A549 treated with CpdA at 1 μM for 4 hours (cell line): ENCODE data around the gene FAM3A. TPM values are rescaled to one million over a fixed set of nuclear protein-coding genes. Genes with fewer than 3 reads are reported as not detected.

Source experiments
- total RNA-seq: library from RNA; stranded (reverse); fragments of 200-300 nt; extraction: Qiagen RNA extraction; gene quantifications from 5 replicates; pipeline ENCODE4 v1.2.3, GENCODE V29; 2022; ENCODE audit warnings: low read depth

The FAM3A gene
- total RNA-seq: 35.6 to 46.9 TPM (median 41.9 TPM) in 5 replicates

GRCh38 chrX:154515966-154516655 is at the start of gene FAM3A:
Gene FAM3A, minus strand, starts transcription at chrX:154516232. Its CDS starts 460 bp downstream, at chrX:154515772.

GRCh38 chrX:154547245-154548027 is 31.4 kb upstream of the FAM3A start, which contains the start of gene IKBKG:
Gene IKBKG, plus strand, starts transcription at chrX:154547620. Its CDS starts 4,383 bp downstream, at chrX:154552003.

GRCh38 chrX:154546354-154547244 is 30.6 kb upstream of the FAM3A start, which contains the start of gene G6PD:
Gene G6PD, minus strand, starts transcription at chrX:154546846. Its CDS starts 691 bp downstream, at chrX:154546155.

GRCh38 chrX:154490414-154491083 is 25.5 kb downstream of the FAM3A start, which contains the start of gene SLC10A3:
Gene SLC10A3, minus strand, starts transcription at chrX:154490629. Its CDS starts 1,689 bp downstream, at chrX:154488940.

GRCh38 chrX:154486396-154487207 is 29.4 kb downstream of the FAM3A start, which contains the start of gene UBL4A:
Gene UBL4A, minus strand, starts transcription at chrX:154486615. Its CDS starts 31 bp downstream, at chrX:154486584.

GRCh38 chrX:154478728-154479622 is 37.1 kb downstream of the FAM3A start, which contains the start of gene LAGE3:
Gene LAGE3, minus strand, starts transcription at chrX:154479281. Its CDS starts 366 bp downstream, at chrX:154478915.

GRCh38 chrX:154458116-154458953 is 57.7 kb downstream of the FAM3A start, which contains the start of gene PLXNA3:
Gene PLXNA3, plus strand, starts transcription at chrX:154458281. Its CDS starts 1,903 bp downstream, at chrX:154460184.

Other genes with a start within 250 kb of the FAM3A start
- gene TEX28, start 221.1 kb downstream of the FAM3A start, total RNA-seq: not detected in 5 replicates
- gene TKTL1, start 220.4 kb downstream of the FAM3A start, total RNA-seq: 0.10 to 0.23 TPM in 2 of 5 replicates, not detected in the others
- gene FLNA, start 141.6 kb downstream of the FAM3A start, total RNA-seq: 1,432 to 1,768 TPM (median 1,617 TPM) in 5 replicates
- gene EMD, start 136.9 kb downstream of the FAM3A start, total RNA-seq: 114 to 166 TPM (median 150 TPM) in 5 replicates
- gene RPL10, start 117.9 kb downstream of the FAM3A start, total RNA-seq: 5,322 to 5,614 TPM (median 5,495 TPM) in 5 replicates
- 24.8 to 33.0 TPM (median 25.7 TPM) in 5 replicates for gene DNASE1L1, start 107.0 kb downstream of the FAM3A start, total RNA-seq
- gene TAFAZZIN, start 104.7 kb downstream of the FAM3A start, total RNA-seq: 29.2 to 38.1 TPM (median 37.3 TPM) in 5 replicates
- 74.5 to 108 TPM (median 106 TPM) in 5 replicates for gene ATP6AP1, start 87.6 kb downstream of the FAM3A start, total RNA-seq
- 87.3 to 107 TPM (median 98.1 TPM) in 5 replicates for gene GDI1, start 79.1 kb downstream of the FAM3A start, total RNA-seq
- 105 to 122 TPM (median 115 TPM) in 5 replicates for gene FAM50A, start 72.1 kb downstream of the FAM3A start, total RNA-seq
- gene PLXNA3, start 58.0 kb downstream of the FAM3A start, total RNA-seq: 9.0 to 14.6 TPM (median 13.0 TPM) in 5 replicates
- 43.3 to 74.7 TPM (median 68.4 TPM) in 5 replicates for gene LAGE3, start 37.0 kb downstream of the FAM3A start, total RNA-seq
- gene UBL4A, start 29.6 kb downstream of the FAM3A start, total RNA-seq: 63.2 to 69.4 TPM (median 68.0 TPM) in 5 replicates
- 29.4 to 44.2 TPM (median 40.5 TPM) in 5 replicates for gene SLC10A3, start 25.6 kb downstream of the FAM3A start, total RNA-seq
- gene G6PD, start 30.6 kb upstream of the FAM3A start, total RNA-seq: 1,412 to 1,586 TPM (median 1,534 TPM) in 5 replicates
- 35.8 to 45.0 TPM (median 42.5 TPM) in 5 replicates for gene IKBKG, start 31.4 kb upstream of the FAM3A start, total RNA-seq
- gene CTAG1A, start 68.9 kb upstream of the FAM3A start, total RNA-seq: 0.18 TPM in 1 of 5 replicates, not detected in the others
- gene CTAG1B, start 103.0 kb upstream of the FAM3A start, total RNA-seq: not detected in 5 replicates
- gene CTAG2, start 137.3 kb upstream of the FAM3A start, total RNA-seq: not detected in 5 replicates
- gene GAB3, start 234.8 kb upstream of the FAM3A start, total RNA-seq: 0.27 to 0.45 TPM (median 0.41 TPM) in 5 replicates
- gene DKC1, start 246.6 kb upstream of the FAM3A start, total RNA-seq: 158 to 211 TPM (median 175 TPM) in 5 replicates